NCI-H1048 (cell line): ENCODE data around the gene ARL2BP.
"Not testable (repeated sequence)": the region's sequence is repeated elsewhere in the genome, so short reads cannot be mapped to it uniquely, and the experiment has no call there.

Source experiments
- DNase-seq: peaks from one replicate; lab custom pipeline; 2025; lab: John Stamatoyannopoulos, UW

ARL2BP gene

DNA sequence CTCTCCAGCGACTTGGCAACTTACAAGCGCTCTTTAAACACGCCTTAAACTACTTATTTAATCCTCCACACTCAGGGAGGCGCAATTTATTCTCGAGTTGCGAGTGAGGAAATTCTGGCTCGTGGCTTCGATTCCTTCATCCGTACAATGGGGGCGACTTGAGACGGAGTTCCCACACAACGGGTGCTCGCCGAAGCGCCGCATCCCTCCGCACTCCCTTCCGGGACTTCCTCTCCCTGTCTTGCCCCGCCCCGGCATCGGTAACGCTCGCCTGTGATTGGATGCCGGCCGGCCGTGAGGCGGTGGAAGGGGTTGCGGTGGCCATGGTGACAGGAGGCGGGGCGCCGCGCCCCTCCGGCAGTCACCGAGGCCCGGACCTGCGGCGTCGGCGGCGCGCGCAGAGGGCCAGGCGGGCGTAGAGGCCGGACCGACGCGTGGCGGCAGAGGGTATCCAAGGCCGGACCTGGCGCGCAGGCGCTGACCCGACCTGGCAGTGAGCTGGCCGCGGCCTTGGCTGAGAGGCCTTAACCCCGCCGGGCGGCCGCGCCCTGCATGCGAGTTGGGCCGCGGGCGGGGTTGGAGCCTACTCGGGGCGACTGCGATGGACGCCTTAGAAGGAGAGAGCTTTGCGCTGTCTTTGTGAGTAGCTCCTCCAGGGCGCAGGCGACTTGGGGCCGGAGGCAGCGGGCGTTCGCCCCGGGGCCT is at the start of gene ARL2BP:
TSS of gene ARL2BP (plus strand) at position 493 of the 705 bp plus-strand sequence. CDS start at position 602, 109 bp downstream.
- DNase-seq, result peak; percentile 28

DNA sequence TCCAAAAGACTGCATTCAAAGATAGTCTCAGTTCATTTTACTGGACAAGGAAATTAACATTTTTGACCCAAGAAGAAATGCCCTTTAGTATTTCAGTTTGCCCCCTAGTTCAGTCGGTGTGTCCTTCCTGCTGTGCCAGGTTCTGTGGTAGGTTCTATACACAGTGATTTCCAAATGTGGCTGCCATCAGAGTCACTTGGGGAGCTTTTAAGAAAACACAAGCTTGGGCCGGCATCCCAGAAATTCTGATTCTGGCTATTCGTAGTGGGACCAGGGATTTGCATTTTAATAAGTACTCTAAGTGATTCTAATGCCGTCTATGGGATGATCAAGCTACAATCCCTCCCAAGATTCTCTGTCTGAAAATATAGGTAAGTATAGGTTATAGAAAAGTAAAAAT is 48.8 kb upstream of the ARL2BP start:
- no peak for DNase-seq

DNA sequence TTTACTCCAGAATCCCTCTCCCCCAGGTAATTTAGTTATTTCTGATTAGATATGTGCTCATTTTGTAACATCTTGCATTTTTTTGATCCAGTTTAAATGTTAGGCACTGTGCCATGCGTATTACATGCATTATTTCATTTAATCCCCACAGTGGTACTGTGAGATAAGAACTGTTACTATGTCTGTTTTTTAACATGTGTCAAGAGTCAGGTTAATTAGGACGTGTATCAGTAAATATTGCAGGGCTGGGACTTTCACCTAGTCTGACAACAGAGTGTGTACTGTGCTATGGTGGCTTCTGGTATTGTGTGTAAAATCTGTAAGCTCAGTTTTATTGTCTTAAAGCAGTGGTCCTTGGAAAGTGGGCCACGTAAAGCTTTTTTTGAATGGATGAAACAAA is 48.3 kb upstream of the ARL2BP start:
- DNase-seq, result no peak

DNA sequence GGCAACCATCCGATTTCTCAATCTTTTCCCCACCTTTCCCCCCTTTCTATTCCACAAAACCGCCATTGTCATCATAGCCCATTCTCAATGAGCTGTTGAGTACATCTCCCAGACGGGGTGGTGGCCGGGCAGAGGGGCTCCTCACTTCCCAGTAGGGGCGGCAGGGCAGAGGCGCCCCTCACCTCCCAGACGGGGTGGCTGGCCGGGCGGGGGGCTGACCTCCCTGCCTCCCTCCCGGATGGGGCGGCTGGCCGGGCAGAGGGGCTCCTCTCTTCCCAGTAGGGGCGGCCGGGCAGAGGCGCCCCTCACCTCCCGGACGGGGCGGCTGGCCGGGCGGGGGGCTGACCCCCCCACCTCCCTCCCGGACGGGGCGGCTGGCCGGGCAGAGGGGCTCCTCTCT is 44.7 kb upstream of the ARL2BP start:
- not testable (repeated sequence) for DNase-seq

DNA sequence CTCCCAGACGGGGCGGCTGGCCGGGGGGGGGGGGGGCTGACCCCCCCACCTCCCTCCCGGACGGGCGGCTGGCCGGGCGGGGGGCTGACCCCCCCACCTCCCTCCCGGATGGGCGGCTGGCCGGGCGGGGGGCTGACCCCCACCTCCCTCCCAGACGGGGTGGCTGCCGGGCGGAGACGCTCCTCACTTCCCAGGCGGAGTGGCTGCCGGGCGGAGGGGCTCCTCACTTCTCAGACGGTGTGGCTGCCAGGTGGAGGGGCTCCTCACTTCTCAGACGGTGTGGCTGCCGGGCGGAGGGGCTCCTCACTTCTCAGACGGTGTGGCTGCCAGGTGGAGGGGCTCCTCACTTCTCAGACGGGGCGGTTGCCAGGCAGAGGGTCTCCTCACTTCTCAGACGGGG is 44.1 kb upstream of the ARL2BP start:
- not testable (repeated sequence) for DNase-seq

DNA sequence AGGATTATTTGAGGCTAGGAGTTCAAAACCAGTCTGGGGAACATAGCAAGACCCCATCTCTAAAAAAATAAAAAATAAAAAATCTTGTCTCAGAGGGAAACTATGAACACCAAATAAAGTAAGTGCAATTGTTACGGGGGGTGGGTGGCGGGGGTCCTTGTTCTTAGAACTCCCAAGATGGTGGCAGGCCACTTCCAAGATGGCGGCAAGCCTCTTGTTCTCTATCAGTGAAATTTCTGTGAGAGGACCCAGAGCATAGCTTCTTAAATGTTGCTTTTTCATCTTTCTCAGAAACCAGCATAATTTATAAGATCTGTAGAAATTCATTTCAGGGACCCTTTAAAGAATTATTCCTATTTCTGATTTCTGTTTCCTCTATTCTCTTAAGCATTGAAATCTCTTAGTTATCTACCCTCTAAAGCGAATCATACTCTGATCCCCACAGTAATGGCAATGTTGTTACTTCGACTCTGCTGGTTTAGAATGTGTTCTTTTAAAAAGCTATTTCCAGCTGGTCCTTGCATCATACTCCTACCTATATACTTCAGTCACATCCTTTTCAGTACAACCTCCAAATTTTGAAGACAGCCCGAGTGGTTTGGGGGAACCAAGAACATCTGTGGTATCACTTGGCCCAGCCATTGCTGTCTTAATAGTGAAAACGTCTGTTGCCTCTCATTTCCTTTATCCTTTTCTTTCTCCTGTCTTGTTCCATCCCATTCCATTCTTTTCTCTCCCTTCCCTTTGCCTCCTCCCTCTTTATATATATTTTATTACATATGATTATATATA is 42.8 kb upstream of the ARL2BP start:
- no peak for DNase-seq

DNA sequence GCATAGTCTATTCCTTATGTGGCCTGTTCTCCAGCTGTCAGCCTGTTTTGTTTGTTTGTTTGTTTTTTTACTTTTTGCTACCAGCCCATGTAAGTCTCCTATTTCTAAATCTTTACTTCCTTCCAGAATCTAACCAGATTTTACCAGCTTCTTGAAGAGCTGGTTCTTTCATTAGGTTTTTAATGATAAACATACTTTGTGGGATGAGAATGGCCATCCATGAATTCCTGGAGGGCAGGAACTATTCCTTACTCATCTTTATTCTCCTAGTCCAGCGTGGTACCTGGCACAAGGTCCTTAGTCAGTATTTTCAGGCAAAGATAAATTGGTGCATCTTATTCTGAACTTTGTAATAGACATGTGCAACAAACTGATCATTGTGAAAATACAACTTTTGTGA is 41.6 kb upstream of the ARL2BP start:
- no peak for DNase-seq

DNA sequence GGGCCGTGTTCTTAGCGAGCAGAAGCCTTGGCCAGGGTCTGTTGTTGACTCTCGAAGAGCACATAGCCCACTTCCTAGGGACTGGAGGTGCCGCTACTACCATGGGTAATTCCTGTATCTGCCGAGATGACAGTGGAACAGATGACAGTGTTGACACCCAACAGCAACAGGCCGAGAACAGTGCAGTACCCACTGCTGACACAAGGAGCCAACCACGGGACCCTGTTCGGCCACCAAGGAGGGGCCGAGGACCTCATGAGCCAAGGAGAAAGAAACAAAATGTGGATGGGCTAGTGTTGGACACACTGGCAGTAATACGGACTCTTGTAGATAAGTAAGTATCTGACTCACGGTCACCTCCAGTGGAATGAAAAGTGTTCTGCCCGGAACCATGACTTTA is 40.4 kb upstream of the ARL2BP start:
- no peak for DNase-seq

DNA sequence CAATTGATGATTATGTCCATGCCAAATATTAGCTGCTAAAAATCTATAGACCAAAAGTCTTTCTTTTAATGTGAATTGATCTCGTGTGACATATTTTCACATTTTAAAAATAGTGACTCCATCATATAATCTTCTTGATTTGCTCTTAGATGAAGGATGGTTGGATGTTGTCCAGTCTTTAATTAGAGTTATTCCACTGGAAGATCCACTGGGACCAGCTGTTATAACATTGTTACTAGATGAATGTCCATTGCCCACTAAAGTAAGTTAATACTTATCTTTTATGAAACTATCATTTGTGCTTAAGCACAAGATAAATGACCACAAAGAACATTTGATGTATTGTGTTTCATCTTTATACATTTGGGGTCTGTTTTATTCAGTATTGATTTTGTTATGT is 36.1 kb upstream of the ARL2BP start:
- no peak for DNase-seq

DNA sequence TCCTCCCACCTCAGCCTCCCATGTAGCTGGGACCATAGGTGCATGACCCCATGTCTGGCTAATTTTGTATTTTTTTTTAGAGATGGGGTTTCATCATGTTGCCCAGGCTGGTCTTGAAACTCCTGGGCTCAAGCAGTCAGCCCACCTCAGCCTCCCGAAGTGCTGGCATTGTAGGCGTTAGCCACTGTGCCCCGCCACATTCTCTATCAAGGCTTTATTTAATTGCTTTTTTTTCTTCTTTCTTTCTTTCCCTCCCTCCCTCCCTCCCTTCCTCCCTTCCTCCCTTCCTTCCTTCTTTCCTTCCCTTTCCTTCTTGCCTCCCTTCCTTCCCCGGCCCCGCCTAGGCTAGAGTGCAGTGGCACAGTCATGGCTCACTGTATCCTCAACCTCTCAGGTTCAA is 35.3 kb upstream of the ARL2BP start:
- DNase-seq, result no peak

DNA sequence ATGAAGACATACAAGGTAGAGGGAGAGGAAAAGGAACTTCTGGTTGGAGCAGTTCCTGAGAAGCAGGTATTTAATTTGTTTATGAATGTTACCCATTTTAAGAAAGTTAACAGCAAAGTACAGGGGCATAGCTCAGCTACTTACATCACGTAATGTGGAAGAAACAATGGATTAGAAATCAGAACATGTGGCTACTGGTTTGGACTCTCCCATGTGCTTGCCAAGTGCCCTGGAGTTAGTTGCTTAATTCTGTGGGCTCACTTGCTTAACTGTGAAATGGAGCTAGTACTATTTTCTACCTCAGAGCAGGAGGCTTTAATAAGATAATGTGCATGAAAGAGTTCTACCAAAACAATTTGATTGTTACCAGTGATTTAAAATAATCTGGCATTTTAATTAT is 31.6 kb upstream of the ARL2BP start:
- DNase-seq, result no peak

DNA sequence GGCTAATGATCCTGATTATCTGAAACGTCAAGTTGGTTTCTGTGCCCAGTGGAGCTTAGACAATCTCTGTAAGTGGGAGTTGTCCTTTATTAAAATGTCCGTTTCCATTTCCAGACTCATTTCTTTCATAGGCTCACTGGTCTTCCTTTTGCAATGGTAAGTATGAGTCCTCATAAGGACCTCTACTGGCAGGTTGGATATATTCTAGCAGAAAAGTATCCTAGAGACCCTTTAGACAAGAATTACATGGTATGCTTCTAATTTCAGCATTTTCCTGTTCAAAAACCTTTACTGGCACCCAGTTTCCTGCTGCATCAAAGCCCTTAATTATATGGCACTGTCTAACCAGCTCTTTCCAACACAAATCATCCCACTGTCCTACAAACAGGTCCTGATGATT is 28.1 kb upstream of the ARL2BP start:
- DNase-seq, result no peak

DNA sequence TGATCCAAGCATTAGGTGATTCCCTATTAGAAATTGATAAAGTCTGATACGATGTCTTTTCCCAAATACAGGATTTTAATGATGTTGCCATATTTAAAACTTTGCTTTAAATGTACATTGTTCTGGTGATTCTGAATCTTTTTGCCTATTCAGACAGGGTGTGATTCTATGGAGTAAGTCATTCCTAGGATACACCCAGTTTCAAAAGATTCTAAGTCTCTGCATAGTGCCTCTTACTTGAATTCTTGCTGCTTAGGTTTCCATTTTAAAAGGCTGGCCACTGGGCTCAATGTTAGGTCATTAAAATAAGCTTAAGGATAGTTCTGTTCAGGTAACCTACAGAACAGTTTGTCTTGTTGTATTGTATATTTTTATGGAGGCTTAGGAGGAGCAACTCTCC is 22.0 kb upstream of the ARL2BP start:
- no peak for DNase-seq

DNA sequence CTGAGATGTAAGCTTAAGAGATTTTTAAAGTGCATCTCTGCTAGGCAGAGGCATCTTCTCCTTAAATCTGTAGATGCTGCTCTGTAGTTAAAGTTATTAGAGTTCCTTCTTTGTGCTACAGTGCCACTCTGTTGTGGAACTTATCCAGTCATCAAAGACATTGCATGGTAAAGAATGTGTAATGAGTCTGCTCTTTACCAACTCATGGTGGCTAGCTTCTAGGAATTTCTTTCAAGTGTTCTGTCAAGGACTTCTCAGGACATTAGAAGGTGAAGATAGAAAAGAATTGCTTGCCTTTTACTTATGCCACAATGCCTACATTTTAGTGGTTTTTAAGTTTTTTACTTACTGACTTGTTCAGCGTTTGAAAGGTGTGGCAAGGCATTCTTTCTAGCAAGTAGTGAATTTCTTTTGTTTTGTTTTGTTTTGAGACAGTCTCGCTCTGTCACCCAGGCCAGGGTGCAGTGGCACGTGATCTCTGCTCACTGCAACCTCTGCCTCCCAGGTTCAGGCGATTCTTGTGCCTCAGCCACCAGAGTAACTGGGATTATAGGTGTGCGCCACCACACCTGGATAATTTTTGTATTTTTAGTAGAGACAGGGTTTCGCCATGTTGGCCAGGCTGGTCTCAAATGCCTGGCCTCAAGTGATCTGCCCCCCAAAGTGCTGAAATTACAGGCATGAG is 20.3 kb upstream of the ARL2BP start:
- no peak for DNase-seq

DNA sequence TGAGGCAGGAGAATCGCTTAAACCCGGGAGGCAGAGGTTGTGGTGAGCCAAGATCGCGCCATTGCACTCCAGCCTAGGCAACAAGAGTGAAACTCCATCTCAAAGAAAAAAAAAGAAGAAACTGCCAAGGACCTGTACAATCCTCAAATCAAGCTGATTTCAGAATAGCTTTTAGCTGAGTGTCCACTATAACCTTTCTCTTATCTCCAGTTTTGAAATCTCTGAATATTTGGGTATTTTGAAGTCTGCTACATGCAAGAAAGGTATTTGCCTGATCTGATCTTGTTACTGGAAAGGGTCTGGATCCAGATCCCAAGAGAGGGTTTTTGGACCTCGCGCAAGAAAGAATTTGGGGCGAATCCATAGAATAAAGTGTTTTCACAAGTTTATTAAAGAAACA is 19.1 kb upstream of the ARL2BP start:
- no peak for DNase-seq

DNA sequence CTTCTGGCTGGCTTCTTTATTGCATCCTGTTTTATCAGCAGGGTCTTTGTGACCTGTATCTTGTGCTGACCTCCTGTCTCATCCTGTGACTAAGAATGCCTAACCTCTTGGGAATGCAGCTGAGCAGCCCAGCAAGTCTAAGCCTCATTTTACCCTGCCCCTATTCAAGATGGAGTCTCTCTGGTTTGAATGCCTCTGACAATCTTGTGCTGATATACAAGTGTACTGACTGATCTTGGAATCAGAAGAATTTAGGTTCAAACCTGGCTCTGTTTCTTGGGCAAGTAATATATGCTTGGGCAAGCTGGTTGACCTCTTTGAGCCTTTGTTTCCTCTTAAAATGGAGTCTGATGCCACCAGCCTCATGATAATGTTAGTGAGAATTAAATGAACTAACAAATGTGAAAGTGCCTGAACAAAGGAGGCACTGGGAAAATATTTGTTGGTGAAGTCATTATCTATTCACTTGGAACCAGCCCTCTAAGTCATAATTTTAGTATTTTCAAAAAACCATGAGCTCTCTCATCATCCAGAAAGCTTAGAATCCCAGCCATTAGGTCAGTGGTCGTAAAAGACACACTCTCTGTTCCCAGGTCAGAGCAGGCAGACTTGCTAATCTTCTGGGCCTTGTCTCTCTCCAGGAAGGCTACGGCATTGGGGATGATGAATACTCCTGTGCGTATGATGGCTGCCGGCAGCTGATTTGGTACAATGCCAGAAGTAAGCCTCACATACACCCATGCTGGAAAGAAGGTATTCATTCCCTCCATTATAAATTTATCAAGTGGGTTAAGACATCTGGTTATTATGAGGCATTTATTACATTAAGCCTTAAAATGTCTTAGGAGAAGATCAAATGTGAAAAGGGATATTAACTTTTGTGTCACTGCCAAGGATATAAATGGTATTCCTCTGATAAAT is 18.1 kb upstream of the ARL2BP start:
- no peak for DNase-seq

DNA sequence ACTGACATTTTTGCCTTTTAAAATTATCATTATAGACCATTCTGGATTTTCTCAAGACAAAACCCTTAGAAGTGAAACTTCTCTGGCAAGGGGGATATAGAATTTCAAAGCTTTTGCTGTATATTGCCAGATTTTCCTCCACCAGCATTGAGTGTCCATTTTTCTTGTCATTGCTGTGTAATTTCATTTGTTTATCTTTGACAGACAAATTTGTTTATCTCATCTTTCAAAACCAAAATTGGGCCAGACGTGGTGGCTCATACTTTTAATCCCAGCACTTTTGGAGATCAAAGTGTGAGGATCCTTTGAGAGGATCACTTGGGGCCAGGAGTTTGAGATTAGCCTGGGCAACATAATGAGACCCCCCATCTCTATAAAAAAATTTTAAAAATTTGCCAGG is 16.0 kb upstream of the ARL2BP start:
- DNase-seq, result no peak

DNA sequence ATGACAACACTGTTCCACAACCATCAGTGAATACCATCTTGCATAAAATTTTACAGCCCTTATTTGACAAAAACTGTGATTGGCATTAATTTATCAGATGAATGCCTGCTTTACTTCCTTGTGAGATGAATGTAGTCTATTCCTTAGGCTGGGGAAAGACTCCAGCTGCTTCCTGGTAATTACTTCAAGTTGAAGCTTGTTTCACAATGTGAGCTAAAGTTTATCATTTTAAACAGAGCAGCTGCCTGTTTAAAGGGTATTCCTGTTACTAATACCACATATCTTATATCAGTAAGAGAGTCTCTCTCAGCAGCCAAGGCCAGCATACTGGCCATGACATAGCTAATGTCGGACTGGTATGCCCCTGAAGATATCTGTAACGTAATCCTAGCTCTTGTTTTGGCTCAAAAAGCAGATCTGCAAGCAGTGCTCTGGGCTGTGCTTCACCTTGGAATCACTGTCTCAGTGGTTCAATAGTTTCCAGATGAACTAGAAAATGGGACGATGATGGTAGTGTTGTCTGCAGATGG is 13.2 kb upstream of the ARL2BP start:
- DNase-seq, result no peak

DNA sequence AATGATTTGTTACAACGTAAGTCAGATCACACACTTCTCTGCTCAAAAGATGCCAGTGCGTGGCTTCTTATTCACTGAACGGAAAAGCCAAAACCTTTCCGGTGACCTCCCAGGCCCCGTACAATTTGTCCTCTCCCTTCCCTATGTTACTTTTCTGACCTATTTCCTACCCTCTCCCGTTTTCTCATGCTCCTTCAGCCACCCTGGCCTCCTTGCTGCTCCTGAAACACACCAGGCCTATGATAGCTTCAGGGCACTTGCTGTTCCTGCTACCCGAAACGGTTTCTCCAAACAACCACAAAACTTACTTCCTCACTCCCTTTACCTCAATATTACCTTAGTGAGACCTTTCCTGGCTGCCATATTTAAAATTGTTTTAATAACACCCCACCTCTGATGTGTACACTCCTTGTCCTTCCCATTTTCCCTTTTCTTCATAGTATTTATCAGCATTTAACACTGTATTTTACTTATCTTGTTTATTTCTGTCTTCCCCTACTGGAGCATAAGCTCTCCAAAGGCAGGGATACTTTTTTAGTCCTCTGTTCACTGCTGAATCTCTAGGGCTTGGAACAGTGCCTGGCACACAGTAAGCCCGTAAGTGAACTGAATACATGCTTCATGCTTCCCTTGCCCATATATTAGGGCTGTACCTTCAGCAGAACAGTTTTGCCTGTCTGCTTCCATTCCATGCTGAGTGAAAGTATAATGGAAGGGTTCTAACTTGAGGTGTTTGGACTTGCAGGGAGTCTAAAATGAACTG is 10.9 kb upstream of the ARL2BP start:
- no peak for DNase-seq

DNA sequence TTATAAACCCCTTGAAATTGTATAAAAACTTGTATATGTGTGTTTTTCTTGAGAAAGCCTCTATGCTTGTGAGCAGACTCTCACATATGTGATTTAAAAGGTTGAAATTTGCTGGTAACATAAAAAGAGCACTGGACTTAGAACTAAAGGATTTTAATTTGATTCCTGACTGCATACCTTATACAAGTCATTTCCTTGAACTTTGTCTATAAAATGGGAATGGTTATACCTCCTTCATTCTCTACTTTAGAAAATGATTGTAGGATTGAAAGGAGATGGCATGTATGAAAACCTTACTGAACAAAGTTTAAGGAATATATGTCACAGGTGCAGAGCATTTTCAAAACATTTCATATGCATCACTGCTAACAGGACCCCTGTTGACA is 10.4 kb upstream of the ARL2BP start:
- DNase-seq, result no peak
